GM23338 (cell line): Measurements from ENCODE around the gene TEX36.

ENCODE experiments used
- TF ChIP-seq, protein P1 (sequence below), 2 experiments: fragments of 200-600 bp in 1 of 2; sonication (generic) in 1 of 2; conservative IDR thresholded peaks; 2 replicates each; pipeline versions ENCODE4 v1.5.1 to v1.6.1; 2016 to 2017; ENCODE audit warnings: antibody characterized with exemption in 2 of 2, low read depth in 2 of 2, mild to moderate bottlenecking in 2 of 2, moderate library complexity in 1 of 2
- TF ChIP-seq, protein P2 (sequence below): IDR thresholded peaks from one replicate; pipeline ENCODE4 v1.6.1; 2018; ENCODE audit warnings: antibody characterized with exemption; ENCODE audit not compliant: unreplicated experiment

DNA sequence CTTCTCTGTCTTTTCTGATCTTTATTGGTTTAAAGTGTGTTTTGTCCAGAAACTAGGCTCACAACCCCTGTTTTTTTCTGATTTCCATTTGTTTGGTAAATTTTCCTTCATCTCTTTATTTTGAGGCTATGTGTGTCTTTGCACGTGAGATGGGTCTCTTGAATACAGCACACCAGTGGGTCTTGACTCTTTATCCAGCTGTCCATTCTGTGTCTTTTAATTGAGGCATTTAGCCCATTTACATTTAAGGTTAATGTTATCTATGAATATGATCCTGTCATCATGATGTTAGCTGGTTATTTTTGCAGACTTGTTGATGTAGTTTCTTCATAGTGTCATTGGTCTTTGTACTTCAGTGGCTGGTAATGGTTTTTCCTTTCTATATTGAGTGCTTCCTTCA, 10.1 kb downstream of the TEX36 start:
- TF ChIP-seq, protein P1, sequence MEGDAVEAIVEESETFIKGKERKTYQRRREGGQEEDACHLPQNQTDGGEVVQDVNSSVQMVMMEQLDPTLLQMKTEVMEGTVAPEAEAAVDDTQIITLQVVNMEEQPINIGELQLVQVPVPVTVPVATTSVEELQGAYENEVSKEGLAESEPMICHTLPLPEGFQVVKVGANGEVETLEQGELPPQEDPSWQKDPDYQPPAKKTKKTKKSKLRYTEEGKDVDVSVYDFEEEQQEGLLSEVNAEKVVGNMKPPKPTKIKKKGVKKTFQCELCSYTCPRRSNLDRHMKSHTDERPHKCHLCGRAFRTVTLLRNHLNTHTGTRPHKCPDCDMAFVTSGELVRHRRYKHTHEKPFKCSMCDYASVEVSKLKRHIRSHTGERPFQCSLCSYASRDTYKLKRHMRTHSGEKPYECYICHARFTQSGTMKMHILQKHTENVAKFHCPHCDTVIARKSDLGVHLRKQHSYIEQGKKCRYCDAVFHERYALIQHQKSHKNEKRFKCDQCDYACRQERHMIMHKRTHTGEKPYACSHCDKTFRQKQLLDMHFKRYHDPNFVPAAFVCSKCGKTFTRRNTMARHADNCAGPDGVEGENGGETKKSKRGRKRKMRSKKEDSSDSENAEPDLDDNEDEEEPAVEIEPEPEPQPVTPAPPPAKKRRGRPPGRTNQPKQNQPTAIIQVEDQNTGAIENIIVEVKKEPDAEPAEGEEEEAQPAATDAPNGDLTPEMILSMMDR (conservative IDR thresholded peaks at IDR 0.05; ENCODE audit: low read depth in 2 of 2): no peak
- TF ChIP-seq, protein P2, sequence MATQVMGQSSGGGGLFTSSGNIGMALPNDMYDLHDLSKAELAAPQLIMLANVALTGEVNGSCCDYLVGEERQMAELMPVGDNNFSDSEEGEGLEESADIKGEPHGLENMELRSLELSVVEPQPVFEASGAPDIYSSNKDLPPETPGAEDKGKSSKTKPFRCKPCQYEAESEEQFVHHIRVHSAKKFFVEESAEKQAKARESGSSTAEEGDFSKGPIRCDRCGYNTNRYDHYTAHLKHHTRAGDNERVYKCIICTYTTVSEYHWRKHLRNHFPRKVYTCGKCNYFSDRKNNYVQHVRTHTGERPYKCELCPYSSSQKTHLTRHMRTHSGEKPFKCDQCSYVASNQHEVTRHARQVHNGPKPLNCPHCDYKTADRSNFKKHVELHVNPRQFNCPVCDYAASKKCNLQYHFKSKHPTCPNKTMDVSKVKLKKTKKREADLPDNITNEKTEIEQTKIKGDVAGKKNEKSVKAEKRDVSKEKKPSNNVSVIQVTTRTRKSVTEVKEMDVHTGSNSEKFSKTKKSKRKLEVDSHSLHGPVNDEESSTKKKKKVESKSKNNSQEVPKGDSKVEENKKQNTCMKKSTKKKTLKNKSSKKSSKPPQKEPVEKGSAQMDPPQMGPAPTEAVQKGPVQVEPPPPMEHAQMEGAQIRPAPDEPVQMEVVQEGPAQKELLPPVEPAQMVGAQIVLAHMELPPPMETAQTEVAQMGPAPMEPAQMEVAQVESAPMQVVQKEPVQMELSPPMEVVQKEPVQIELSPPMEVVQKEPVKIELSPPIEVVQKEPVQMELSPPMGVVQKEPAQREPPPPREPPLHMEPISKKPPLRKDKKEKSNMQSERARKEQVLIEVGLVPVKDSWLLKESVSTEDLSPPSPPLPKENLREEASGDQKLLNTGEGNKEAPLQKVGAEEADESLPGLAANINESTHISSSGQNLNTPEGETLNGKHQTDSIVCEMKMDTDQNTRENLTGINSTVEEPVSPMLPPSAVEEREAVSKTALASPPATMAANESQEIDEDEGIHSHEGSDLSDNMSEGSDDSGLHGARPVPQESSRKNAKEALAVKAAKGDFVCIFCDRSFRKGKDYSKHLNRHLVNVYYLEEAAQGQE: no peak
